ENCODE measurements around the gene DNLZ.
"Not testable (repeated sequence)": the region's sequence is repeated elsewhere in the genome, so short reads cannot be mapped to it uniquely, and the experiment has no call there.

The DNLZ gene

DNA sequence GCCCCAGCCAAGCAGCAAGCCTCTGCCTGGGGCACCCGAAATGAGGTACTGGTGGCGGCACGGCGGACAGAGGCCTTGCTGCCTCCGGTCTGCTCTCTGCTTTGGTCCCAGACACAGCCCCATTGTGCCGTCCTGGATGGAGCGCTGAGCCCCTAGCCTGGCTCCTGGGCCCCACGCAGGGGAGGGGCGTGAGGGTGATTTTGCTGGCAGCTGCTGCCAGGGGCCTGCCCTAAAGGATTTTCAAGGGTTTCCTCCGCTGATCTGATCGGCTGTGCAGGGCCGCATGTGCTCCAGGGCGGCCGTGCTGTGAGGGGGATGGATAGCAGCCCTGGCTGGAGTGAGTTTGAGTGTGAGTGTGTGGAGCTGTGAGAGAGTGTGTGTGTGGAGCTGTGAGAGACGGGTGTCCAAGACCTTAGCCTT lies 34.9 kb downstream of the DNLZ start:
- DNase-seq = peak; percentile 33

DNA sequence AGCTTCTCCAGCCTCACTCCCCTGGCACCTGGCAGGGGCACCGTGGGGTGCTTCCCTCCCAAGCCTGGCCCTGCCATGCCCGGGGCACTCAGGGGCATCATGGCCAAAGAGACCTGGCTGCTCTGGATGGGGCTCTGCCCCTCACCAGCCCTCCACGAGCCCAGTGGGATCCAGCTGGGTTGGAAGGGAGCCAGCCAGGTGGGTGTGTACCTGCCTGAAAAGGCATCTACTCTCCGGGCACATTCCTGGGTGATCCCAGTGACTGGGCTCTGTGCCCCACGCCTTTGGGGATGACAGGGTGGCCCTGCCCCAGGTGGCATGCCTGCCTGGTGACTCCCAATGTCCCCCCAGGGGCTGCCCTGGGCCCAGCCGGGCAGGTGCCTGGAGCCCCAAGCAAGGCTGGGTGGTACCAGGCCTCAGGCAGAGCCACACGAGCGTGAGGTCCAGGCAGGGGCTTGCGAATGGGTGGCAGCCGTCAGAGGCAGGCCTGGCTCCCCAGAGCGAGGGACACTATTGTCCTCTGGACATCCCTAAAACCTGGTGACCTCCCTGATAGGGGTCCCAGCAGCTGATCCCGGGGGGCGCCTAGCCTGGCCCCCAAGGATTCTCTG lies 35.4 kb downstream of the DNLZ start:
- no peak for DNase-seq

DNA sequence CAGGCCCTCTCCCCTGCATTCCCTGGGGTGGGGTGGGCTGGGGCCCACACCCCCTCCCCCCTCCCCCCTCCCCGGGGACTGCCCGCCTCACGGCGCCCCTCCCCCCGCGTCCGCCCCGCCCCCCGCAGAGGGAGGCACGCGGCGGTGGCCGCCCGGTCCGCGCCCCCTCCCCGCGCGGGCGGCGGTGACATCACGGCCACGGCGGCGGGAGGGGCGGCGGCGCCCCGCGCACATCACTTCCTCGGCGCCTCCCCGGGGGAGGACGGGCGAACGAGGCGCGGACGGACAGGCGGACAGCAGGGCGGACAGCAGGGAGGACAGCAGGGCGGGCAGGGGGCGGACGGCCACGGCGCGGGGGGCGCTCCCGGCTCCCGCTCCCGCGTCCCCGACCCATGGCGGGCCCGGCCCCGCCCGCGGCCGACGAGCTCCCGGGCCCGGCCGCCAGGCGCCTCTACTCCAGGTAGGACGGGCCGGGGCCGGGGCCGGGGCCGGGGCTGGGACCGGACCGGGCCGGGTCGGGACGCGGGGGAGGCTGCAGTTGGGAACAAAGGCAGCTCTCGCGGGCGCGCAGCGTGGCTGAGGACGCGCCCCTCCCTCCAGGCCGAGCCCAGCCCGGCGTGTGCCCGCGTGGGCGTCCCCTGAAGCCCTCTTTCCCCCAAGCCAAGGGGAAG lies 36.1 kb downstream of the DNLZ start, which contains the start of gene GPSM1:
GPSM1 (plus strand) TSS at position 236 of the 671 bp plus-strand sequence; CDS start at position 393, 157 bp downstream.
- DNase-seq = peak; percentile 71

DNA sequence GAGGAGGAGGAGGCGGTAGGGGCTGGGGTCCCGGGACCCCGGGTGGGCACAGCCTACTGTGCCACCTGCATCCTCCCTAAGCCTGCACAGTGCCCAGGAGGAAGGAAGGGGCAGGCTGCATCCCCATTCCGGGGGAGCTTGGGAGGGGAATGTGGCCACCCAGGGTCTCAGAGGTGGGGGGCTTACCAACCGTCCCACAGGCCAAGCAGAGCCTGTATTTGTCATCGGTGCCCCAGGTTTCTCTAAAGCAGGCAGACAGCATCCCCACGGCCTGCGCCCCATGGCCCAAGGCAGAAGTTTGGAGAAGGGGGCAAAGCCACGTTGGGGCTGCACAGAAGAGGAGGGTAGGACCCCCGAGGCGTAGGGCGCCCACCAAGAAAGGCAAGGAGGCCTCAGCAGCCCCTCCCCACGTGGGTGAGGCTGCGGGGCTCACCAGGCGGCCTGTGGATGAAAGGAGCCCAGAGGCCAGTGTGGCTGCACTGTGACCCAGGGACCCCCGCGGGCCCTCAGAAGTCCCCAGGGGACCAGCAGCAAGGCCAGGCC lies 36.7 kb downstream of the DNLZ start:
- peak; percentile 24 for DNase-seq

DNA sequence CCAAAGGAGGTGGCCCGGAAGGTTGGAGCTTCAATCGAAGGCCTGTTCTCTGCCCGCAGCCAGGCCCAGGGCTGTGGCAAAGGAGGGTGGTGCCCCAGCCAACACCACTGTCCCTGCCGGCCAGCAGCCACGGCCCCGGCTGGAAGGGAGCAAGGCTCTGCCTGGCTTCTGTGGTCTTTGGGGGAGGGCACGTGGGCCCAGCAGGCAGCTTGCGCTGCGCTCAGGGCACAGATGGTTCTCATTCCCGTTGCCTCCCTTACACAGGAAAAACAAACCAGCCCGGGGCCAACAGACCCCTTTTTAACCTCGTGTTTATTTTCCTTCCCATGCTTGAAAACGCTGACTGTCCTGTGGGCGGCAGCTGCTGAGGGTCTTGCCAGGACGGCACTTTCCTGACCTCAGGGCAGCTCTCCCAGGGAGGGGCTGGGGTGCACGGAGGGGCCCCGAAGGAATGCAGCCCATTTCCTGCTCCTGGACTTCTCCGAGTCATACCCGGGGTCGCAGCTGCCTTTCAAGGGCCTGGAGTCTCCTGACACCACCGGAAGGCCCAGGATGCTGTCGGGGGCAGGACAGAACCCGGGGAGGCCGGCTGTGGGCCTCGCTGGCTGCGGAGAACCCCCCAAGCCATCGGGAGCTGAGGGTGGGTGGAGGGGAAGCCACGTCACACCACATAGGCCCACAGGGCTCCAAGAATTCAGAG lies 37.3 kb downstream of the DNLZ start:
- DNase-seq = peak; percentile 81

- no peak for DNase-seq
Measured at GRCh38 chr9:136325358-136325757, 38.2 kb downstream of the DNLZ start.

DNA sequence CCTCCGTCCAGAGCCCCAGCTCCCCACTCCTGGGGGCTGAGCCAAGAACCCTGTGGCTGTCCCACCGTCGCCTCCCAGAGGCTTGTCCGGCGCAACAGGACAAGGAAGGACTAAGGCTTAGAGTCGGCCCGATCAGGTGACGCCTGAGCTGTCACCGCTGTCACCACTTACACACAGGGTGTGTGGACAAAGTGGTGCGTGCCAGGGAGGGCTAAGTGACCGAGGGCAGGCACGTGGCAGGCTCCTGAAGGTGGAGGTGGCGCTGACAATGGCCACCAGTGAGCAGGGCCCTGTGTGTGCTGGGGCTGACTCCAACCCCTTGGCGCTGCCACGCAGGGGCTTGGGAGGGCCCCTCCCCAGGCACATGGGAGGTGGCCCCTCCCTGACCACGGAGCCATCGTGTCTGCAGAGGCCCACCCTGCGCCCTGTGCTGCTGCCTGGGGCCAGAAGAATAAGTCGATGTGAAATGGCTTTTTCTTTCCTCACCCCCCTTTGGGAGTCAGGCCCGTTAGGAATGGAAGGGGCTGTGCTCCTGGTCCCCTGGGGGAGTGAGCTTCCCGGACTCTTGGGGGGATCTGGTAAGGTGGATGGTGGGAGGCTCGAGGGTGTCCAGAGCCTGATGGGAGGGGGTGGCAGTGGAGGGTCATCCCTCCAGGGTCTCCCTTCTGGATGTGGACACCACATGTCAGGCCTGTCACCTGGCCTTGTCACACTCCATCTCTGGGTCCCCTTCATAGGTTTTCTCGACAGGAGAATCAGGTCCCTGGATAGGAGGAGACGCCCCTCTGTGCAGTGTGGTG lies 38.8 kb downstream of the DNLZ start:
- DNase-seq = no peak

DNA sequence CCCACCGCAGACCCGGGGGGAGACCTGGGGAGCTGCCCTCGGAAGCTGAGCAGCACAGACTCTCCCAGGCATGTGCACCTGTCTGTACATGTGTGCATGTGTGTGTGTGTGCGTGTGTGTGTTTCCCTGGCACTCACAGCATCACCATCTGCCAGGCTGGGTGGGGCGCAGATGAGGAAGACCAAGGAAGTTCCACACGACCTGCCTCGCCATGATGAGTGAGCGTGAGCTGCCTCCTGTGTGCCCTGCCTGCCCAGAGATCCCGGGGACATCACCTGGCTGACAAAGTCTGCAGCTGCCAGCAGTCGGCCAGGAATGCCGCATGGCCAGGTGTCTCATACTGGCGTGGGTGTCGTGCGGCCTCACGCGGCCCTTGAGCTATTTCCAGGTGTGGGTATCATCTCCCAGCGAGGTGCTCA lies 40.2 kb downstream of the DNLZ start:
- no peak for DNase-seq

DNA sequence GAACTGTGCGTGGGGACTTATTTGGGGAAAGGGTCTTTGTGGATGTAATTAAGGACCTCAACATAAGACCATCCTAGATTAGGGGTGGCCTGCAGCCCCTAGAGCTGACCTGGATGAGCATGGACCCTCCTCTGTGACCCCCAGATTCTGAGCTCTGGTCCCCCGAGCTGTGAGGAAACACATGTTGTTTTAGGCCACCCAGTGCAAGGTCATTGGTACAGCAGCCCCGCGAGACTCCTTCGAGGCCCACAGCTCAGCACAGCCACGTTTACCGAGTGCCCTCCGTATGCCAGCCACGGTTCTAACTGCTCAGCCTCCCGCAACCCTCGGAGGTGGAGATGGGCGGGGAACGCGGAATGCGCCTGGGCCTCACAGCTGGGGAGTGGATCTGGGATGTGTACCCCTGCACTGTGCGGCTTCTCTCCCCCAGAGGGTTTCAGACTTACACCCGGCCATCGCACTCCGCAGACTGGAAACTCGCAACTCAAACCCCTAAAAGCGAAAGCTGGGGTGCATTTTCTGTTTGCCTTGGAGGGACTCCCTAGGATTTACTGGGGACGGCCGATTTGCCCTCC lies 40.7 kb downstream of the DNLZ start:
- DNase-seq = no peak

DNA sequence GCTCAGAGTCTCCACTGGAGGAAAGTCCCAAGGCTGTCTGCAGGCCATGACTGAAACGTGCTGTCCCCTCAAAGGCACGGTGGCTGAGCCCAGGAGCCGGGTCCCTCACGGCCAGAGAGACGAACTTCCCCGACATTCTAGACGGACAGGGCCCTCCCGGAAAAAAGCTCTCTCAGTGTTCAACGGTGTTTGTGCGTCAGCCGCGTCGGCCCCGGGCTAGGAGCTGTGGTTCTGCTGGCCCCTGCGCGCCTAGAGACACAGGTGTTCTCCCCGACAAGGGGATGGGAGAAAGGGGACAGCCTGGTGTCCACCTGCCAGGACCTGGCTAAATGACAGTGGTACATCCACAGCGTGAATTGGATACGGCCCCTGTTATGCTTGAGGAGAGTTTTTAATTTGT lies 42.0 kb downstream of the DNLZ start:
- no peak for DNase-seq

DNA sequence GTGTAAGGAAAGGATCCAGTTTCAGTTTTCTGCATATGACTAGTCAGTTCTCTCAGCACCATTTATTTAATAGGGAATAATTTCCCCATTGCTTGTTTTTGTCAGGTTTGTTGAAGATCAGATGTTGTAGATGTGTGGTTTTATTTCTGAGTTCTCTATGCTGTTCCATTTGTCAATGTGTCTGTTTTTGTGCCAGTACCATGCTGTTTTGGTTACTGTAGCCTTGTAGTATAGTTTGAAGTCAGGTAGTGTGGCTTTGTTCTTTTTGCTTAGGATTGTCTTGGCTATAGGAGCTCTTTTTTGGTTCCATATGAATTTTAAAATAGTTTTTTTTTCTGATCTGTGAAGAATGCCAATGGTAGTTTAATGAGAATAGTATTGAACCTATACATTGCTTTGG lies 42.6 kb downstream of the DNLZ start:
- DNase-seq = not testable (repeated sequence)

DNA sequence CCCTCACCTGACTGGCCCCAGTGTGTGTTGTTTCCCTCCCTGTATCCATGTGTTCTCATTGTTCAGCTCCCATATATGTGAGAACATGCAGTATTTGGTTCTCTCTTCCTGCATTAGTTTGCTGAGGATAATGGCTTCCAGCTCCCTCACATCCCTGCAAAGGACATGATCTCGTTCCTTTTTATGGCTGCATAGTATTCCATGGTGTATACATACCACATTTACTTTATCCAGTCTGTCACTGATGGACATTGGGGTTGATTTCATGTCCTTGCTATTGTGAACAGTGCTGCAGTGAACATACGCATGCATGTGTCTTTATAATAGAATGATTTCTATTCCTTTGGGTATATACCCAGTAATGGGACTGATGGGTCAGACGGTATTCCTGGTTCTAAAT lies 43.6 kb downstream of the DNLZ start:
- DNase-seq = not testable (repeated sequence)

GRCh38 chr9:136319244-136319643 lies 44.3 kb downstream of the DNLZ start:
- not testable (repeated sequence) for DNase-seq

- DNase-seq = no peak
Measured at GRCh38 chr9:136318776-136319241, 44.7 kb downstream of the DNLZ start.

DNA sequence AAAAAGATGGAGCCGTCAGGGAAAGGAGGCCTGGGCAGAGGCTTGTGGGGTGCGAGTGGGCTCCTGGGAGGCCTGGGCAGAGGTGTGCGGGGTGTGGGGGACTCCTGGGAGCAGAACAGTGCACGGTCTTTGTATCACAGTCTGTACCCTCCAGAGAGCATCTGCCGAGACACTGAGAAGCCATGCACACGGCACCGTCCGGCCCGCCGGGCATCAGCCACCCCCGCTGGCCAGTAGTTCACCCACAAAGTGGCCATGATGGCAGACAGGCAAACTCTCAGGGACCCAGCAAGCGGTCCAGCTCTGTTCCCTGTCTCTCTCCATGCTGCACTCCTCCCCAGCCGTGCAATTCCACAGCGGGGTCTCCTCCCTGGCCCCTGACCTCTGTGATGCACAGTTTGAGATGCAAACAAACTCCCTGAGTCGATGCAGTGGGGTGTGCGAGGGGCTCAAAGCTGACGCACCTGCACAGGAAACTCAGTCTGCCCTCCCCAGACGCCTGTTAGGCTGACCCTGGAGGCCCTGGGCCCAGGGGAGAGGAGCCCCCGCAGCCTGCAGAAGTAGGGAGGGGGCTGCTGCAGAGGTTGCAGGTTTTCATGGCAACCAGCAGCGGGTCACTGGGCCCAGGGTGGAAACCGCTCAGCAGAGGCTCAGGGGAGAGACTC lies 45.3 kb downstream of the DNLZ start:
- no peak for DNase-seq

DNA sequence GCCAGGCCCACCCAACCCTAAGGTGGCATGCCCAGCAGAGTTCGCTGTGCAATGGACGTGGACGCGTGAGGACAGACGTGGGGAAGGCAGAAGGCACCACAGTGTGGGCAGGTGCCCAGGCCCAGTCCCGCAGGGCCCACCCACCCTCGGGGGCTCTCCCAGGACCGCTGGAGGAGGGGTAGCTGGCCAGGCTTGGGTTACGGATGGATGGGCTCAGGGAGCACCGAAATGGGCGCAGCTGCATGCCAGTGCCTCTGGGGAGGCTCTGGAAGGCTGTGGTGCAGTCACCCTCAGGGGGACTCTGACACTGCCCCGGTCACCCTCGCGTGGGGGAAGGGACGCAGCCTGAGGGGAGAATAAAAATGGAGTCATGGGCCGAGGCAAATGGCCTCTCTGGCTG lies 45.8 kb downstream of the DNLZ start:
- no peak for DNase-seq

DNA sequence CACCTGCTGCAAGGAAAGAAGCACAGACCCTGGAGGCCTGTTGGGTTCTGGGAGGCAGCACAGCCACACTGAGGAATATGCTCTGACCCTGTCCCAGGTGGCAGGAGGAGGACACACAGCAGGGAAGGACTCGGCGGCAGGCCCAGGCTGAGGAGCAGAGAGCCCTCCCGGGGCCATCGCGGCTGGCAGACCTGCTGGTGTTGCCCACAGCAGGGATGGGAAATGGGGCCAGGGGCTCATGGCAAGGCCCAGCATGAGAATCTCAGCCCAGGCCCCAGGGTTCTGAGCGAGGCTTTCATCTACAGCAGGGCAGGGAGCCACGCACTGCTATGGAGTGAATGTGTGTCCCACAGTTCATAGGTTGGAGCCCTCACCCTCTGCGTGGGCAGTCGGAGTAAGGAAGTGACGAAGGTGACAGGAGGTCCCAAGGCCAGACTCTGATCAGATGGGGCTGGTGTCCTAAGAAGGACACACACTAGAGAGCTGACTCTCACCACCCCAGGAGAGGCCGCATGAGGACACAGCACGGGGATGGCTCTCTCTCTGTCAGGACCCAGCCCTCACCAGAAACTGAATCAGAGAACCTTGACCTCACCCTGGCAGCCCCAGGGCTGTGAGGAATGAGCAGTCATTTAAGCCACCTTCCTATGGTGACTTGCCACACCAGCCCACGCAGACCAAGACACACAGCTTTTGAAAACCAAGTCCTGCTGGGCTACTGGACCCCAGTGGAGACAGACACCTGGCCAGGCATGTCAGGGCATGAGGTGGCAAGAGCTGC lies 46.5 kb downstream of the DNLZ start:
- DNase-seq = no peak

- DNase-seq = no peak
Measured at GRCh38 chr9:136316271-136316751, 47.2 kb downstream of the DNLZ start.

DNA sequence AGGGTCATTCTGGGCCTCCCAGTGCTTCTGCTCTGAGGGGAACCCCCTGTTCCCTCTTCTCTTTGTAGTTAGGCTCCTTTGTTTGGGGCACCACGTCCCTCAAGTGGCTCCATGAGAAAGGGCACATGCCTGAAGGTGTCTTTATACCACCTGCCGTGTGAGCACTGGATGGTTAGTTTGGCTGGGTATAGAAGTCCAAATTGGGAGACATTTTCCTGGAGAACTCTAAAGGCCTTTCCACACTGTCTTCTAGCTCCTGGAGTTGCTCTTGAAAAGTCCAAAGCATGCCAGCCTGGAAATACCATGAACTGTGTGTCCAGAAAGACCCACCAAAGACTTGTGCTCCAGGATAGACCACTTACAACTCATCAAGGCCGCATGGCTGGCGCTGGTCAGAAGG lies 48.6 kb downstream of the DNLZ start:
- no peak for DNase-seq

DNA sequence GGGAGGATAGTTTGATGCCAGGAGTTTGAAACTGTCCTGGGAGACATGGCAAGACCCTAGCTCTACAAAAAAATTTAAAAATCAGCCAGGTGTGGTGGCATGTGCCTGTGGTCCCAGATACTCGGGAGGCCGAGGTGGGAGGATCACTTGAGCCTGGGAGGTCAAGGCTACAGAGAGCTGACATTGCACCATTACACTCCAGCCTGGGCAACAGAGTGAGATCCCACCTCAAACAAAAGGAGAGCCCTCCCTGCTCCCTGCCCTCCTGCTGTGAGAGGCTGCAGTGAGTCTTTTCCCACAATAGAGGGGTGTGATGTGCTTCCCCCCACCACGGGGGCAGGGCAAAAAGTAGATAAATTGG lies 49.5 kb downstream of the DNLZ start:
- no peak for DNase-seq
